ENCODE measurements around the gene SLC37A4.
A peak's percentile ranks its signal among the peaks of the same experiment; 100 is the strongest.

GRCh38 chr11:119015054-119015611 lies 15.5 kb downstream of the SLC37A4 start:
- TF ChIP-seq CTCF (optimal IDR thresholded peaks at IDR 0.05 in 1 of 3, IDR thresholded peaks at IDR 0.05 in 1 of 3, conservative IDR thresholded peaks at IDR 0.05 in 1 of 3; ENCODE audit: extremely low read depth in 1 of 3, insufficient read depth in 2 of 3, low read length in 3 of 3) (peak in 2 of 3 experiments; percentile 8 to 51), EZH2 (IDR thresholded peaks at IDR 0.05; ENCODE audit: low read length) (no peak)
